MM.1S (cell line): ENCODE results near the gene ABCF3.
"Not testable (repeated sequence)": the region's sequence is repeated elsewhere in the genome, so short reads cannot be mapped to it uniquely, and the experiment has no call there.

Source experiments
- DNase-seq: peaks from one replicate; pipeline ENCODE4 v3.0.0-alpha.2; 2015
- H2AFZ ChIP-seq: fragments of 300-600 bp; sonication (generic); 2 replicates; pipeline ENCODE4 v1.6.0; 2016; ENCODE audit warnings: antibody characterized with exemption, low read length
- H3F3A ChIP-seq: fragments of 300-600 bp; sonication (generic); 2 replicates; pipeline ENCODE4 v1.6.1; 2016; ENCODE audit warnings: mild to moderate bottlenecking, antibody characterized with exemption, low read length, moderate library complexity, mixed read lengths; ENCODE audit not compliant: insufficient read depth
- H3K27ac ChIP-seq: fragments of 300-600 bp; sonication (generic); 2 replicates; pipeline ENCODE4 v1.5.1; 2016; ENCODE audit warnings: mild to moderate bottlenecking, low read length
- H3K27me3 ChIP-seq: fragments of 300-600 bp; sonication (generic); replicated peaks from 2 replicates; pipeline ENCODE4 v1.6.0; 2016; ENCODE audit warnings: low read length; ENCODE audit not compliant: insufficient read depth
- H3K36me3 ChIP-seq: fragments of 300-600 bp; sonication (generic); replicated peaks from 2 replicates; pipeline ENCODE4 v1.6.1; 2016; ENCODE audit warnings: mild to moderate bottlenecking, low read length, mixed read lengths; ENCODE audit not compliant: insufficient read depth
- H3K4me1 ChIP-seq: fragments of 300-600 bp; sonication (generic); 2 replicates; pipeline ENCODE4 v1.6.1; 2016; ENCODE audit warnings: low read length, mixed read lengths
- H3K4me2 ChIP-seq: fragments of 300-600 bp; sonication (generic); 2 replicates; pipeline ENCODE4 v1.6.0; 2016; ENCODE audit warnings: low read depth, low read length
- H3K4me3 ChIP-seq: fragments of 300-600 bp; sonication (generic); 2 replicates; pipeline ENCODE4 v1.5.1; 2016; ENCODE audit warnings: low read length, mixed read lengths
- H3K79me2 ChIP-seq: fragments of 300-600 bp; sonication (generic); 2 replicates; pipeline ENCODE4 v1.6.1; 2016; ENCODE audit warnings: mixed run types, low read length, mixed read lengths
- H3K9ac ChIP-seq: fragments of 300-600 bp; sonication (generic); 2 replicates; pipeline ENCODE4 v1.6.1; 2016; ENCODE audit warnings: low read length, mixed read lengths
- H3K9me2 ChIP-seq: fragments of 300-600 bp; sonication (generic); replicated peaks from 2 replicates; pipeline ENCODE4 v1.6.1; 2016; ENCODE audit warnings: mild to moderate bottlenecking, low read length, mixed read lengths; ENCODE audit not compliant: insufficient read depth
- H3K9me3 ChIP-seq: fragments of 300-600 bp; sonication (generic); replicated peaks from 2 replicates; pipeline ENCODE4 v1.6.1; 2016; ENCODE audit warnings: mild to moderate bottlenecking, low read length, mixed read lengths; ENCODE audit not compliant: insufficient read depth
- H4K20me1 ChIP-seq: fragments of 300-600 bp; sonication (generic); 2 replicates; pipeline ENCODE4 v1.6.1; 2016; ENCODE audit warnings: mild to moderate bottlenecking, low read length, moderate library complexity, mixed read lengths; ENCODE audit not compliant: insufficient read depth
- EZH2 ChIP-seq: fragments of 300-600 bp; sonication (generic); optimal IDR thresholded peaks from 2 replicates; pipeline ENCODE3; 2017; ENCODE audit warnings: low read depth, mild to moderate bottlenecking, antibody characterized with exemption, low read length, mixed read lengths
- EZH2phosphoT487 ChIP-seq: fragments of 300-600 bp; sonication (generic); IDR thresholded peaks from 2 replicates; pipeline ENCODE4 v1.6.1; 2018; ENCODE audit warnings: antibody characterized with exemption, low read length
- TF ChIP-seq, protein P1 (sequence below): fragments of 300-600 bp; sonication (generic); IDR thresholded peaks from 2 replicates; pipeline ENCODE4 v1.5.1; 2016; ENCODE audit warnings: antibody characterized with exemption, low read length, mixed read lengths

Gene ABCF3

DNA sequence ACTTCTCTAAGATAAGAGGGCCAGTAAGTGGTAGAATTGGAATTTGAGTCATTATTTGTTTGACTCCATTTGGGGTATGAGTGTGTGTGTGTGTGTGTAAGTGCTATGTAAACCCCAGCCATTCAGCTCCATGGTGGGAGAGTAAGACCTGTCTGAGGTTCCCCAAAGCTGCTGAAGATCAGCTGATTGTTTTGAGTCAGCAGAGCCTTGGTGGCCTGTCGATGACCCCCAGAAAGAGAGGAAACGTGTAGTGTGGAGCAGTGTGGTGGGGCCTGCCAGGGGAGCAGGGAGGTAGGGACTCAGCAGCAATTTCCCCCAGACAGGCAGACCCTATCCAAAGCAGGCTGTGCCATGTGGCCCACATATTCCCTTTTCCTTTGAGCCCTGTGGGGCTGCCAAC is 25.5 kb upstream of the ABCF3 start:
- Histone ChIP-seq H3K9ac (no peak overlapping the region), H3K79me2 (peaks cover 51% of the 10 kb centered on the region)

DNA sequence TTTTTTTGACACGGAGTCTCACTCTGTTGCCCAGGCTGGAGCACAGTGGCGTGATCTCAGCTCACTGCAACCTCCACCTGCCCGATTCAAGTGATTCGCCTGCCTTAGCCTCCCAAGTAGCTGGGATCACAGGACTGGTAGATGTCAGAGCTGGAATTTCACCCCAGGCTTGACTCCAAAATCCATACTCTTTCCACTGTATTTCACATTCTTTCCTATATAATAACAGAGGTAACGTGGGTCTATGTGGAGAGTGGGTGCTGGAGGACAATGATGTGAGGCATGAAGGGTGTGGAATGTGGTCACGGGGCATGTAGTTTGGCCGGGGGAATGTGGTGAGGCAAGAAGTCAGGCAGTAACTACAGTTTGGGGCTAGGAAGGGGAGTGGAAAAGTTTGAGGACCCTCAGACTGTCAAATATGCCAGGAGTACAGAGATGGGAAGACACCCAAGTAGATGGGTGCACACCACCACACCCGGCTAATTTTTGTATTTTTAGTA is 23.4 kb upstream of the ABCF3 start:
- not testable (repeated sequence) for H3K9me3 ChIP-seq, H4K20me1 ChIP-seq, H3F3A ChIP-seq, H3K4me2 ChIP-seq, H2AFZ ChIP-seq, H3K9me2 ChIP-seq, DNase-seq, H3K36me3 ChIP-seq, H3K4me3 ChIP-seq, H3K9ac ChIP-seq, H3K27me3 ChIP-seq, H3K27ac ChIP-seq, H3K4me1 ChIP-seq
- peaks cover 31% of the 10 kb centered on the region for H3K79me2 ChIP-seq

More for the DNA sequence above, 25.5 kb upstream of the ABCF3 start:
- Histone ChIP-seq H4K20me1 (no peaks in the 10 kb centered on the region), H3K4me2 (no peak overlapping the region), H3K27ac (no peak overlapping the region), H2AFZ (no peak overlapping the region), H3K36me3 (no peaks in the 10 kb centered on the region), H3K9me3 (no peaks in the 10 kb centered on the region), H3K27me3 (no peaks in the 10 kb centered on the region), H3K9me2 (no peaks in the 10 kb centered on the region), H3F3A (peaks cover 9% of the 10 kb centered on the region), H3K4me1 (peaks cover 13% of the 10 kb centered on the region), H3K4me3 (no peak overlapping the region)
- TF ChIP-seq EZH2phosphoT487 (no peak), EZH2 (no peak)
- TF ChIP-seq, protein P1, sequence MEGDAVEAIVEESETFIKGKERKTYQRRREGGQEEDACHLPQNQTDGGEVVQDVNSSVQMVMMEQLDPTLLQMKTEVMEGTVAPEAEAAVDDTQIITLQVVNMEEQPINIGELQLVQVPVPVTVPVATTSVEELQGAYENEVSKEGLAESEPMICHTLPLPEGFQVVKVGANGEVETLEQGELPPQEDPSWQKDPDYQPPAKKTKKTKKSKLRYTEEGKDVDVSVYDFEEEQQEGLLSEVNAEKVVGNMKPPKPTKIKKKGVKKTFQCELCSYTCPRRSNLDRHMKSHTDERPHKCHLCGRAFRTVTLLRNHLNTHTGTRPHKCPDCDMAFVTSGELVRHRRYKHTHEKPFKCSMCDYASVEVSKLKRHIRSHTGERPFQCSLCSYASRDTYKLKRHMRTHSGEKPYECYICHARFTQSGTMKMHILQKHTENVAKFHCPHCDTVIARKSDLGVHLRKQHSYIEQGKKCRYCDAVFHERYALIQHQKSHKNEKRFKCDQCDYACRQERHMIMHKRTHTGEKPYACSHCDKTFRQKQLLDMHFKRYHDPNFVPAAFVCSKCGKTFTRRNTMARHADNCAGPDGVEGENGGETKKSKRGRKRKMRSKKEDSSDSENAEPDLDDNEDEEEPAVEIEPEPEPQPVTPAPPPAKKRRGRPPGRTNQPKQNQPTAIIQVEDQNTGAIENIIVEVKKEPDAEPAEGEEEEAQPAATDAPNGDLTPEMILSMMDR, result no peak
- no peak for DNase-seq

DNA sequence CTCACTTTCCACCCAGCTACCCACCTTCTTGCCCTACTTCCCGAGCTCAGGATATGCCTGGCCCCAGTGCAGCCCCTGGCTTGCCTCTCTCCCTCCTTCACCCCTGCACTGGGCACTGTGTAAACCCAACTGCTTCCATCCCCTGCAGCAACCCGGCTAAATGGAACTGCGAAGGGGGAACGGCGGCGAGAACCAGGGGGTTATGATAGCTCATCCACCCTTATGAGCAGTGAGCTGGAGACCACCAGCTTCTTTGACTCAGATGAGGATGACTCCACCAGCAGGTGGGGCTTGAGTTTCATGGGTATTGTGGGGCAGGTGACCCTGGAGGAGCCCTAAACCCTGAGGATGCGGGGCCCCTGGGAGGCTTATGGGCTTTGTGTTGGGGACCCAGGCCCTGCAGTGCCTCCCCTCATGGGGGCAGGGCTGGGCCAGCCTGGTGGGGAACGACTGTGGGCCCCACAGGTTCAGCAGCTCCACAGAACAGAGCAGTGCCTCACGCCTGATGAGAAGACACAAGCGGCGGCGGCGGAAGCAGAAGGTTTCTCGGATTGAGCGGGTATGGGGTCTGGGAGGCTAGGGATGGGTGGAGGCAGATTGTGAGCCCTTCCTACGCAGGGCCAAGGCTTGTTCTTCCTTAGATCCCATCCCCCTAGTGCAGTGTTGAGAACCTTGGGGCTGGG is 21.2 kb upstream of the ABCF3 start:
- Histone ChIP-seq H4K20me1 (no peaks in the 10 kb centered on the region), H3F3A (no peaks in the 10 kb centered on the region), H2AFZ (no peak overlapping the region), H3K36me3 (no peaks in the 10 kb centered on the region), H3K27ac (no peak overlapping the region), H3K9me3 (no peaks in the 10 kb centered on the region), H3K4me1 (no peaks in the 10 kb centered on the region), H3K9ac (no peak overlapping the region), H3K27me3 (no peaks in the 10 kb centered on the region), H3K9me2 (no peaks in the 10 kb centered on the region), H3K4me2 (no peak overlapping the region), H3K4me3 (no peak overlapping the region), H3K79me2 (peaks cover 18% of the 10 kb centered on the region)
- no peak for TF ChIP-seq EZH2phosphoT487
- TF ChIP-seq EZH2, result no peak
- TF ChIP-seq, protein P1, result no peak
- no peak for DNase-seq

DNA sequence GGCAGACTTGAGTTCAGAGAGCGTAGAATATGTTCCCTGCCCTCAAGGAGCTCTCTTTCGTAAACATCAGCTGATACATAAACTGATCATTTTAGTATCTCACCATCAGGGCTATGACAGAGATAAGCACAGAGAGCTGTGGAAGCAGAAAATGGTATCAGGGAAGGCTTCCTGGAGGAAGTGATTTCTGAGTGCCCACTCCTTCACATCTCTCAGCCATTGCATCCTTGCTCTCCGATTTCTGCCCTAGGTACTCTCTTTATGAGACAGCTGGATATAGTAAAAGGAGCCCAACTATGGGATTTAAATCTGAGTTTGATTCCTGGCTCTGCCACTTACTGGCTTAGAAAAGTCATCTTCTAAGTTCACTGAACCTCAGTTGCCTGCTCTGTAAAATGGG is 20.5 kb upstream of the ABCF3 start:
- H4K20me1 ChIP-seq, result no peaks in the 10 kb centered on the region
- H3K79me2 ChIP-seq, result peaks cover 12% of the 10 kb centered on the region
- no peaks in the 10 kb centered on the region for H3K36me3 ChIP-seq
- H3K9me2 ChIP-seq, result no peaks in the 10 kb centered on the region
- no peaks in the 10 kb centered on the region for H3K27me3 ChIP-seq
- H3K9ac ChIP-seq, result no peak overlapping the region
- TF ChIP-seq, protein P1, result no peak
- TF ChIP-seq EZH2phosphoT487 (no peak), EZH2 (no peak)
- H3K4me2 ChIP-seq, result no peak overlapping the region
- H3K27ac ChIP-seq, result no peak overlapping the region
- H3K4me1 ChIP-seq, result no peaks in the 10 kb centered on the region
- H3K9me3 ChIP-seq, result no peaks in the 10 kb centered on the region
- H2AFZ ChIP-seq, result no peak overlapping the region
- no peak overlapping the region for H3K4me3 ChIP-seq
- H3F3A ChIP-seq, result no peaks in the 10 kb centered on the region
- no peak for DNase-seq
